Endothelial cell of umbilical vein (primary cell): ENCODE data around the gene PHACTR1. TPM values are rescaled to one million over a fixed set of nuclear protein-coding genes. Genes with fewer than 3 reads are reported as not detected.
A peak's percentile ranks its signal among the peaks of the same experiment; 100 is the strongest.

ENCODE experiments used
- BruUV-seq: library from RNA; stranded (reverse); fragments of 400-500 nt; replicated peaks from 2 replicates; lab custom pipeline; 2021; lab: Mats Ljungman, UMichigan
- CTCF ChIA-PET: fragments of 300-600, 350-600 bp; sonication (Branson Sonifier 250); formaldehyde crosslinking; loops from one replicate; lab custom pipeline; 2021; ENCODE audit warnings: antibody characterized with exemption, inconsistent platforms; lab: Charles Lee
- POLR2A ChIA-PET: fragments of 300-600, 350-600 bp; sonication (Branson Sonifier 250); formaldehyde crosslinking; loops from one replicate; lab custom pipeline; 2021; ENCODE audit warnings: antibody characterized with exemption, inconsistent platforms; lab: Charles Lee
- DNase-seq: peaks from one replicate; pipeline ENCODE4 v3.0.0-alpha.2; 2011; ENCODE audit warnings: low read depth, low spot score
- FAIRE-seq: peaks from 2 replicates; lab custom pipeline; 2011; peaks lifted over from hg19 to GRCh38; lab: Jason Lieb, UNC
- H2AFZ ChIP-seq: 2 replicates; pipeline ENCODE4 v1.6.0; 2012; ENCODE audit warnings: low read depth, low read length, control low read depth, inconsistent platforms
- H3K27ac ChIP-seq: 2 replicates; pipeline ENCODE4 v1.5.1; 2011; ENCODE audit warnings: low read depth, mild to moderate bottlenecking, control low read depth, low read length, moderate library complexity; ENCODE audit not compliant: insufficient read depth
- H3K27me3 ChIP-seq, 2 experiments: 2 replicates each; pipeline versions ENCODE4 v1.6.0 to v1.6.1; 2011; ENCODE audit warnings: low read length in 2 of 2, mixed read lengths in 1 of 2; ENCODE audit not compliant: control insufficient read depth in 2 of 2, insufficient read depth in 2 of 2
- H3K36me3 ChIP-seq, 2 experiments: 2 replicates in 1 of 2; 3 replicates in 1 of 2; pipeline ENCODE4 v1.5.1; 2011; ENCODE audit warnings: low read length in 2 of 2, mild to moderate bottlenecking in 1 of 2, moderate library complexity in 1 of 2; ENCODE audit not compliant: control insufficient read depth in 2 of 2, insufficient read depth in 2 of 2; ENCODE audit errors: extremely low read depth in 1 of 2
- H3K4me1 ChIP-seq: 3 replicates; pipeline ENCODE4 v1.5.1; 2011; ENCODE audit warnings: mild to moderate bottlenecking, low read length; ENCODE audit not compliant: control insufficient read depth, insufficient read depth; ENCODE audit errors: extremely low read depth
- H3K4me2 ChIP-seq: 2 replicates; pipeline ENCODE4 v1.6.1; 2011; ENCODE audit warnings: low read length, control low read depth, mixed read lengths; ENCODE audit not compliant: insufficient read depth
- H3K4me3 ChIP-seq, 3 experiments: fragments of 200-600 bp in 1 of 3; sonication (generic), shearing (Covaris generic) in 1 of 3; replicated peaks in 1 of 3; 2 replicates each; pipeline ENCODE4 v1.5.1; 2011 to 2016; ENCODE audit warnings: control low read depth in 3 of 3, low read length in 3 of 3, mild to moderate bottlenecking in 2 of 3, inconsistent platforms in 1 of 3, low read depth in 1 of 3, moderate library complexity in 1 of 3; ENCODE audit not compliant: insufficient read depth in 1 of 3
- H3K79me2 ChIP-seq: 2 replicates; pipeline ENCODE4 v1.6.0; 2012; ENCODE audit warnings: low read length, inconsistent platforms; ENCODE audit not compliant: control insufficient read depth, insufficient read depth
- H3K9ac ChIP-seq: replicated peaks from 2 replicates; pipeline ENCODE3; 2011; ENCODE audit warnings: low read length, control low read depth; ENCODE audit not compliant: insufficient read depth; ENCODE audit errors: extremely low read depth
- H3K9me1 ChIP-seq: replicated peaks from 3 replicates; pipeline ENCODE4 v1.6.0; 2011; ENCODE audit warnings: mild to moderate bottlenecking, low read length; ENCODE audit not compliant: control insufficient read depth, insufficient read depth; ENCODE audit errors: extremely low read depth
- H3K9me3 ChIP-seq: replicated peaks from 2 replicates; pipeline ENCODE4 v1.5.1; 2012; ENCODE audit warnings: low read length, inconsistent platforms; ENCODE audit not compliant: control insufficient read depth, insufficient read depth
- H4K20me1 ChIP-seq: replicated peaks from 2 replicates; pipeline ENCODE3; 2011; ENCODE audit warnings: mild to moderate bottlenecking, low read length; ENCODE audit not compliant: control insufficient read depth, insufficient read depth; ENCODE audit errors: extremely low read depth
- EZH2 ChIP-seq: IDR thresholded peaks from 2 replicates; pipeline ENCODE4 v1.6.1; 2012; ENCODE audit warnings: borderline replicate concordance, low read depth, mild to moderate bottlenecking, moderate library complexity, low read length, inconsistent platforms; ENCODE audit not compliant: severe bottlenecking
- FOS ChIP-seq: IDR thresholded peaks from 2 replicates; pipeline ENCODE4 v1.6.1; 2011; ENCODE audit warnings: mild to moderate bottlenecking, low read length, moderate library complexity, borderline replicate concordance; ENCODE audit not compliant: insufficient read depth
- GATA2 ChIP-seq: IDR thresholded peaks from 2 replicates; pipeline ENCODE4 v1.7.0; 2011; ENCODE audit warnings: low read depth, mild to moderate bottlenecking, moderate library complexity, mixed read lengths, low read length; ENCODE audit not compliant: insufficient read length, insufficient read depth
- JUN ChIP-seq: IDR thresholded peaks from 2 replicates; pipeline ENCODE4 v1.6.1; 2011; ENCODE audit warnings: borderline replicate concordance, low read depth; ENCODE audit not compliant: insufficient read length, insufficient read depth
- MYC ChIP-seq: IDR thresholded peaks from one replicate; pipeline ENCODE4 v1.6.1; 2011; ENCODE audit warnings: mild to moderate bottlenecking, low read depth, low read length
- POLR2A ChIP-seq: IDR thresholded peaks from 2 replicates; pipeline ENCODE4 v1.6.1; 2012; ENCODE audit warnings: low read depth, mild to moderate bottlenecking, control low read depth, low read length
- POLR2AphosphoS5 ChIP-seq: IDR thresholded peaks from 2 replicates; pipeline ENCODE4 v1.6.1; 2012; ENCODE audit warnings: low read depth, mild to moderate bottlenecking, control low read depth, low read length, moderate library complexity; ENCODE audit not compliant: insufficient read depth
- dilution Hi-C: fragments of 300-500 bp; cut with MboI; formaldehyde crosslinking; loops from one replicate; pipeline ENCODE4 v1.15.0; 2019; ENCODE audit warnings: low sequenced_read_pairs; ENCODE audit not compliant: extremely low pct_ligation_motif_present
- intact Hi-C: fragments of 100-400 bp; cut with micrococcal nuclease; formaldehyde crosslinking; loops from one replicate; pipeline ENCODE4 v1.10.0; 2022
- polyA plus RNA-seq, 4 experiments: library from polyadenylated mRNA; depleted of rRNA in 3 of 4; stranded (reverse) in 3 of 4; unstranded in 1 of 4; fragments of >200 nt; gene quantifications; 2 replicates each; pipeline versions ENCODE4 v1.2.1 to v1.2.3, GENCODE V29; 2011 to 2012; ENCODE audit warnings: missing spikeins in 1 of 4
- total RNA-seq: library from RNA; stranded (reverse); gene quantifications from 2 replicates; pipeline ENCODE4 v1.2.3, GENCODE V29; 2021
- TF ChIP-seq, protein P1 (sequence below), 2 donors: IDR thresholded peaks; 1 replicate in 1 of 2; 2 replicates in 1 of 2; pipeline ENCODE4 v1.5.1; 2011; ENCODE audit warnings: low read length in 2 of 2, mild to moderate bottlenecking in 2 of 2, moderate library complexity in 2 of 2, control low read depth in 1 of 2, inconsistent platforms in 1 of 2, low read depth in 1 of 2; ENCODE audit not compliant: insufficient read depth in 1 of 2; ENCODE audit errors: extremely low read depth in 1 of 2
- TF ChIP-seq, protein P2 (sequence below): IDR thresholded peaks from 2 replicates; pipeline ENCODE4 v1.6.1; 2011; ENCODE audit not compliant: insufficient read depth, insufficient read length

PHACTR1 gene
- total and polyA plus RNA-seq, 2 donors (not counting 3 experiments of a cell fraction or from before 2014, with no cell fraction given): 2.4 to 23.2 TPM

DNA sequence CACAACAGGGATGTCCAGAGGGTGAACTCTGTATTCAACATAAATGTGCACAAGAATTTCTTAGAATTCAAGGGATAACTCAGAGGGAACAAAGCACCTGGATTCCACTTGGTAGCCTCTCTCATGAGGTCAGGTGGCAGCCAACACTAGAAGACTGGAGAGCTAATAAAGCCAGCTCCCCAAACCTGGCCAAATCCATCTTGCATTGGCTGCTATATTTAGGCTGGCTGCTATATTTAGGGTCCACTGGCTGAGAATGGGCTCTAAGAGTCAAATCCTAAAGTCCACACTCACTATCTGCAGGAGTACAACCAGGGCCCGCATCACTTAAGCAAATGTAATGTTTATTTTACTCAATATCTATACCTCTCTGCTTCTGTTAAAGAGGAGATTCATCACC is 591.8 kb downstream of the PHACTR1 start:
- intact Hi-C loops: loop anchor here (10.0 kb wide), 3 partner anchors 394 to 674 kb away; partner anchors contain the start of gene RANBP9
- POLR2A ChIA-PET: no interaction called here
- H3K4me1 ChIP-seq: peaks cover 36% of the 10 kb centered on the region
- H3K9ac ChIP-seq: peak overlapping the region; percentile 55
- H3K27ac ChIP-seq: peak overlapping the region; percentile 89
- no peak overlapping the region for H3K4me3 ChIP-seq
- no peaks in the 10 kb centered on the region for H3K79me2 ChIP-seq
- BruUV-seq: no TSS peak
- FAIRE-seq (no peak), DNase-seq (no peak)
- CTCF ChIA-PET: interaction anchor here (0.9 to 1.8 kb wide), 4 partner anchors 19 to 398 kb away, joined by 3 to 12 read pairs (median 4); no protein-coding TSS in a partner anchor
- no peaks in the 10 kb centered on the region for H4K20me1 ChIP-seq
- no peaks in the 10 kb centered on the region for H3K27me3 ChIP-seq
- H2AFZ ChIP-seq: no peak overlapping the region
- peak overlapping the region; percentile 35 for H3K4me2 ChIP-seq
- peaks cover 0 to 2% of the 10 kb centered on the region in 2 experiments for H3K36me3 ChIP-seq
- TF ChIP-seq, protein P1, sequence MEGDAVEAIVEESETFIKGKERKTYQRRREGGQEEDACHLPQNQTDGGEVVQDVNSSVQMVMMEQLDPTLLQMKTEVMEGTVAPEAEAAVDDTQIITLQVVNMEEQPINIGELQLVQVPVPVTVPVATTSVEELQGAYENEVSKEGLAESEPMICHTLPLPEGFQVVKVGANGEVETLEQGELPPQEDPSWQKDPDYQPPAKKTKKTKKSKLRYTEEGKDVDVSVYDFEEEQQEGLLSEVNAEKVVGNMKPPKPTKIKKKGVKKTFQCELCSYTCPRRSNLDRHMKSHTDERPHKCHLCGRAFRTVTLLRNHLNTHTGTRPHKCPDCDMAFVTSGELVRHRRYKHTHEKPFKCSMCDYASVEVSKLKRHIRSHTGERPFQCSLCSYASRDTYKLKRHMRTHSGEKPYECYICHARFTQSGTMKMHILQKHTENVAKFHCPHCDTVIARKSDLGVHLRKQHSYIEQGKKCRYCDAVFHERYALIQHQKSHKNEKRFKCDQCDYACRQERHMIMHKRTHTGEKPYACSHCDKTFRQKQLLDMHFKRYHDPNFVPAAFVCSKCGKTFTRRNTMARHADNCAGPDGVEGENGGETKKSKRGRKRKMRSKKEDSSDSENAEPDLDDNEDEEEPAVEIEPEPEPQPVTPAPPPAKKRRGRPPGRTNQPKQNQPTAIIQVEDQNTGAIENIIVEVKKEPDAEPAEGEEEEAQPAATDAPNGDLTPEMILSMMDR (IDR thresholded peaks at IDR 0.05; ENCODE audit: extremely low read depth in 1 of 2, insufficient read depth in 1 of 2, low read depth in 1 of 2, low read length in 2 of 2): no peak
- TF ChIP-seq EZH2 (no peak), POLR2AphosphoS5 (no peak), MYC (no peak), GATA2 (no peak), JUN (no peak), FOS (no peak), POLR2A (no peak)
- TF ChIP-seq, protein P2, sequence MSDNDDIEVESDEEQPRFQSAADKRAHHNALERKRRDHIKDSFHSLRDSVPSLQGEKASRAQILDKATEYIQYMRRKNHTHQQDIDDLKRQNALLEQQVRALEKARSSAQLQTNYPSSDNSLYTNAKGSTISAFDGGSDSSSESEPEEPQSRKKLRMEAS: no peak
- H3K9me1 ChIP-seq: no peaks in the 10 kb centered on the region
- H3K9me3 ChIP-seq: no peaks in the 10 kb centered on the region
- dilution Hi-C loops: no loop called here
